ENCODE results near the gene CATSPERE.
A peak's percentile ranks its signal among the peaks of the same experiment; 100 is the strongest.
"Not testable (repeated sequence)": the region's sequence is repeated elsewhere in the genome, so short reads cannot be mapped to it uniquely, and the experiment has no call there.

CATSPERE gene

DNA sequence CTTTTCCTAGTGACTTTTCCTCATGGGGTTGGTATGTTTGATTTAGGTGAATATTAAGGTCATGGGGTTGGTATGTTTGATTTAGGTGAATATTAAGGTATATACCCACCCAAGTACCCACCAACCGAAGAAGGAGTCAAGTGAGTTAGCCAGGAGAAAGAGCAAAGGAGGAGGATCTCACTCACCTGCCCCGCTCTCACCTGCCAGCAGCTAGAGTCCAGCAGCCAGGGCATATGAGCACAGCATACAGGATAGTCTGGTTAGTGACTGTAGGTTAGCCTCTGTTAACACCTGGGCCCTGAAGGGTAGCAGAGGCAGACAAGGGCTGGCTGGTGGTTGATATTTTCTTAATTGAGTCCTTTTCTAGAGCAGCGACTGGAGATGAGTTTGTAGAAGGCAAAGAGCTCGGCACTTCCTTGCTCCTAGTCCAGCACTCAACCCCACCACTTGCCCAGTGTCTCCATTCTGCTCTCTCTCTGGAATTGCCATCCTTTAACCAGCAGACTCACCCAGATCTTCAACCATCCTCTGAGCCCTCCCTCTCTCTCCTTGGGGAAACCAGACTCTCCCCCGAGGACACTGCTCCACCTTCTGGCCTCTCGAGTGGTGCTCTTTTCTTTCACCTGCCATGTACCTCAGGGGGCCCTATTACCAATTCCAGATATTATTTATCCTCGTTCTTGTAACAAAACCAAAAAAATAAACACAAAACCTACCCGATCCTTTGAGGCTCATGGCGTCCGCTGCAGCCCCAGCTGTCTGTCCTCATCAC is 175.6 kb downstream of the CATSPERE start:
- no peak for DNase-seq

DNA sequence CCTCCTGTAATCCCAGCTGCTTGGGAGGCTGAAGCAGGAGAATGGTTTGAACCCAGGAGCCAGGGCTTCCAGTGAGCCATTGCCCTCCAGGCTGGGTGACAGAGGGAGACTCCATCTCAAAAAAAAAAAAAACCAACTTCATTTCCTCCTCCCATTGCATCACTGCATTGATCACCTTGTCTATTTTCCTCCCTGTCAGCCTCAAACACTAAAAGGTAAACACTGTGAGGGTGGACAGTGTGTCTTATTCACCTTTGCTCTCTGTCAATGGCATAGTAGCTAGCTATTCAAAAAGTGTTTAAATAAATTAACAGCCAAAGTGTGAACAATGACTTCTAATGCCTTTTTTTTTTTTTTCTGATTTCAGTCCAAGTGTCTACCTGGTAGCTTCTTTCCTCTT is 178.5 kb downstream of the CATSPERE start:
- no peak for DNase-seq

DNA sequence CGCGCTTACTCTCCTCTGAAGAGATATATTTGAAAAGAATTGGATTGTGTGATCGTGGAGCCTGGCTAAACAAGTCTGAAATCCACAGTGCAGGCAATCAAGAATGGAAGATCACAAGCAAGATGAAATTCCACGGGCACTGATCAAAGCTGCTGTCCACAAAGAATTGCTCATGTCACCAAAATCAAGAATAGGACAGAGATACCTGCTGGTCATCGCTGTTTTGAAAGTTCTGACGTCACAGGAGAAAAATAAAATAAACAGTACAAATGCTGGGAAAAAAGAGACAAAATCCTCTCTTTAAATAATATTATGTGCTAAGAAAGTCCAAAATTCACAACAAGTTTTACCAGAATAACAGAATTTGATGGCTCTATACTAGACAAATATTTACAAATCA is 179.8 kb downstream of the CATSPERE start:
- no peak for DNase-seq

DNA sequence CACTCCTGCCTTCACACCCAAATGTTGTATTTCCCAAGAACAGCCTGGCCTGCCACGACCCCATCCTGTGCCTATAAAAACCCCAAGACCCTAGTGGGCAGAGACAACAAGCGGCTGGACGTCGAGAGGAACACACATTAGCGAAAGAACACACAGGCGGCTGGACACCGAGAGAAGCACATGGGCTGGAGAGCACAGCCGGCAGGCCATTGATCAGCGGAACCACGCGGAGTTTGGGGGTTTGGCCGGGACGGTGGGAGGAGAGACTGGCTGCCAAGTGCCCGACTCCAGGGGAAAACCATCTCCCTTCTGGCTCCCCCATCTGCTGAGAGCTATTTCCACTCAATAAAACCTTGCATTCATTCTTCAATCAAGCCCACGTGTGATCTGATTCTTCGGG is 181.5 kb downstream of the CATSPERE start:
- DNase-seq: no peak

DNA sequence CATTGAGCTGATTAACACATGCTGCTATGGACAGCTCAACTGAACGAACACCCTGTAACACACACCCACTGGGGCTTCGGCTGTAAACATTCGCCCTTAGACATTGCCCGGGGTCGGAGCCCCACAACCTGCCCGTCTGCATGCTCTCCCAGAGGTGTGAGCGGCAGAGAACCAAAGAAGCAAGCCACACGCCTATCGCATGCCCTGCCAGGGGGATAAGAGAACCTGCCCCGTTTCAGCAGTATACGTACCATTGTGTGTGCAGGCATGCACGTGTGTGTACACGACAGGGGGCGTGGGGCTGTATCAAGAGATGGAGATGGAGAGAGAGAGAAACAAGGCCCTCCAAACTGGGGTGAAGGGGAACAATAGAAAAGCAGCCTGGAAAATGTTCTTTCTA is 181.9 kb downstream of the CATSPERE start:
- no peak for DNase-seq

DNA sequence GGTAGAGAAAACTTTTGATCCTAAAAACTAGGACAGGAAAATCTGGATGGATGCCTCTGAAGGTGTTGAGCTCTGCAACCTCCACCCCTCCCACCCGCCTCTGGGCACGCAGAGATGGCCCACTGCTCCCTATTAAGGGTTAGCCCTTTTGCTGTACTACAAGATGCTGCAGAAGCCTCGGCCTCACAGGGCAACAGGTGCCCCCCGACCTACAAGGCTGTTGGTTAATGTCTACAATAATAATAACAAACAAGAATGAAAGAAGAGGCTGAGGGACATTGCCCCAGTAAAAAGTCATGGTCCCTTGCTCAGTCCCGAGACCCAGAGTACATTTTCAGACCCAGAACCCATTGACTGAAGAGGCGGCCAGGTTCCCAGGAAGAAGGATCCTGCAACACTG is 184.3 kb downstream of the CATSPERE start:
- DNase-seq: no peak

DNA sequence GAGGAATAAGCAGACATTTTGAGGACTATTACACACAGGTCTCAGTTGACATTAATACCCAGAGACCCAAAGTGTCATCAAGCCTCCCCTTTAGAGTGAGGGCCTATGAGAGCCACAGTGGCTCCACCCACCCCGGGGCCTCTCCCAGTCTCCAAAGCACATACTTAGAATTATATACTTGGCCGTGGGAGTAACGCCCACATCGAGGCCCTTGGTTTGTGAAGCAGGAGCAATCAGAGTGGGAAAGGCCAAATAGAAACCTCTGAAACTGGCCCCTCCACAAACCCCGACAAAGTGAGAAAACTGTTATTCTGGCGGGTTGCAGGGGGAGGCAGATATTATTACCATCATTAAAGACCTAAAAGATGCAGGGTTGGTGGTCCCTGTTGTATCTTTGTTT is 184.8 kb downstream of the CATSPERE start:
- no peak for DNase-seq

DNA sequence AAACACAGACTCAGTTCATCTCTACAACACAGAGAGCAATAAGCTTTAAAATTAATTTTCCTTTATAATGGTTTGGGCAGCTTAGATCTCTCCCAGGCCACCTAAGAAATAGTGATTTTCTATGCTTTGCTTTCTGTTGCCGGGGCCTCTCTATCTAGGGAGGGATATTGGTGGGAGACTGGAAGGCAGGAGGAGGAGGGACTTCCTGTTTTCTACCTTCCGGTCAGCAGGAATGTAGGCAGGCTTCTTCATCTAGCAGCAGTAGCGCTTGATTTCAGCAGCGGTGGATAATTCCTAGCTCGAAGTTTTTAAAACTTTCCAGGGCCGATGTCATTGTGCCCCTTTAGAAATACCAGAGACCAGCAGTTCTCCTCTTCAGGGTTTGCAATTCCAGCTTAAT is 186.7 kb downstream of the CATSPERE start:
- no peak for DNase-seq

DNA sequence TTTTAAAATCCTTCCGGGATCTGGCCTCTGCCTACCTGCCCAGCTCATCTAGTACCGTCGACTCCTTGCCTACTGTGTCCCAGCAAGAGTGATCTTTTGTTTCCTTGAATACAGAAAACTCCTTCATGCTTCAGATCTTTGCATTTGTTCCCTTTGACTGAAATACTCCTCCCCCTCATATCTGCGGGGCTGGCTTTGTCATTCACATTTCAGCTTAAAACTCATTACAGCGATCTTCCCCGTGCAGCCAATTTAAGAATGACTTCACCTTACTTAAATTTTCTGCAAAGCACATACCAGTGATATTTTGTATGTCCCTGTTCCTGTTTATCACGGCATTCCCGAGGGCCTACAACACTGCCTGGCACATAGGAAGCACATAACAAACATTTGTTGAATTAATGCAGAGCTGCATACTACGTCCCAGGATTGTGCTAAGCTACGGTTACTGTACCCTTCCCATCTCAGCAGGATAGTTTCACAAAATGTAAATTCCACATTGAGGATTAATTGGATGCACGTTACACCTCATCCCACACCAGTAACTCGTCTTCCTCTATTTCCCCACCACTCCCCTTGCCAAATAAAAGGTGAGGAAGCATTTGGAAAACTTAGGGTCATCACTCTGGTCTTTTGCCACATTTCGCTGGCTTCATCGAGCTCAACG is 191.0 kb downstream of the CATSPERE start:
- DNase-seq: no peak

DNA sequence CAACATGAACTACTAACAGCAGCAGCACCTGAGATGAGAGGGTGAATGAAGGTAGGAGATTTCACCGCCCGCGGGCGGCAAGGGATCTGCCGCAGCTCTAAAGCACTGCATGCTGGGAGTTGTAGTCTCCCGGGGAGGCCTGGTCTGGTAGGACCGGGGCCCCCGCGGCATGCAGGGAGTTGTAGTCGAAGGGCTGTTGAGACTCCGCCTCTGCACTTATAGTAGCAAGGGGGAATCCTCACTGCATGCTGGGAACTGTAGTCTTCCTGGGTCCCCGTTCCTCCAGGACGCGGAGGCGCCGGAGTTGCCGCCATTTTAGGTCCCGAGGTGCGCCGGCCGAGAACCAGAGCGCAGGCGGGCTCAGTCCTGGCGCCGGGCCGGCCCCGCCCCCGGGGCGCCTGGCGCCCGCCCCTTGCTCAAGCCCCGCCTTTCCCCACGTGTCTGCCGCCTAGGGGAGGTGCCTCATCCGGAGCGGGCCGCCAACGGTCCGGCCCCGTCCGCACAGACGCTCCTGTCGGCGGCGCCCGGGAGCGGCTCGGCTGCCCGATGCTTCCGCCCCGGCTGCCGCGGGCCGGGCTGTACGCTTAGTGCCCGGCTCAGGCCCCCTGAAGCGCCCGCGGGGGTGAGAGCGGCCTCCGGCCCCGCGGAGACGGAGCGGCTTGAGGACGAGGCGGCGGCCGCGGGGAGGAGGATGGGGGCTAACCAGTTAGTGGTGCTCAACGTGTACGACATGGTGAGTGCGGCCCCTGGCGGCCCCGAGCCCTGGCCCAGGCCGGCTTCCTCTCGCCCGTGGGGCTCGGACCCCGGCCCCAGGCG is 191.8 kb downstream of the CATSPERE start, which contains the start of gene DESI2:
TSS of gene DESI2 (plus strand) at position 504 of the 816 bp plus-strand sequence. CDS start at position 692, 188 bp downstream.
- peak; percentile 96 for DNase-seq

DNA sequence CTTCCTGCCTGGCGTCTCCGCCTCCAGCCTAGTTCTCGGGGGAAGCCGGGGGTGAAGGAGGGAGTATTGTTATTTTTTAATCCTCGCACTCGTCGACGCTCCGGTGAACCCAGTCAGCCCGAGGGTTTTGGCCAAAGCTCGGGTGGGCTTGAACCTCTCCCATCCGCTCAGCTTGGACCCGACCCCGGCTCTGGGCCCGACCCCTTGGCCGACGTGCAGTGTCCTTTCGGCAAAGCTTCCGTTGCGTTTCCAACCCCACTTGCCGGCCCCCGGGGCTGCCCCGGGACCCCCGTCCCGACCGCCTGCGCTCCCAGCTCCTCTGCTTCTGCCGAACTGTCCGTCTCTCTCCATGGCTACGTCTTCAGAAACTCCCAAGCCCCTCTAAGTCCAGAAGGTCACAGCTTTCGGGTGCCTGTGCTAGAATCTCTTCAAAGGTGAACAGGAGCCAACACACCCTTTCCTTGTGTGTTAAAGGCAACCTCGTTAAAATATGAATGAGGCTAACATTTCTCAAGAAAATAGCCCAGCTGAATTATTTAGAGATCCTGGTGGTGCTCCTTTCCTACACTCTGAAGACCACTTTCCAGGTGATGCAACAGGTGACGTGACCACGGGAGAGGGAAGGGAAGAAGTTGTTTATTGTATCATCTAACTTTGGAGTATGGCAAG is 192.5 kb downstream of the CATSPERE start:
- DNase-seq: no peak

DNA sequence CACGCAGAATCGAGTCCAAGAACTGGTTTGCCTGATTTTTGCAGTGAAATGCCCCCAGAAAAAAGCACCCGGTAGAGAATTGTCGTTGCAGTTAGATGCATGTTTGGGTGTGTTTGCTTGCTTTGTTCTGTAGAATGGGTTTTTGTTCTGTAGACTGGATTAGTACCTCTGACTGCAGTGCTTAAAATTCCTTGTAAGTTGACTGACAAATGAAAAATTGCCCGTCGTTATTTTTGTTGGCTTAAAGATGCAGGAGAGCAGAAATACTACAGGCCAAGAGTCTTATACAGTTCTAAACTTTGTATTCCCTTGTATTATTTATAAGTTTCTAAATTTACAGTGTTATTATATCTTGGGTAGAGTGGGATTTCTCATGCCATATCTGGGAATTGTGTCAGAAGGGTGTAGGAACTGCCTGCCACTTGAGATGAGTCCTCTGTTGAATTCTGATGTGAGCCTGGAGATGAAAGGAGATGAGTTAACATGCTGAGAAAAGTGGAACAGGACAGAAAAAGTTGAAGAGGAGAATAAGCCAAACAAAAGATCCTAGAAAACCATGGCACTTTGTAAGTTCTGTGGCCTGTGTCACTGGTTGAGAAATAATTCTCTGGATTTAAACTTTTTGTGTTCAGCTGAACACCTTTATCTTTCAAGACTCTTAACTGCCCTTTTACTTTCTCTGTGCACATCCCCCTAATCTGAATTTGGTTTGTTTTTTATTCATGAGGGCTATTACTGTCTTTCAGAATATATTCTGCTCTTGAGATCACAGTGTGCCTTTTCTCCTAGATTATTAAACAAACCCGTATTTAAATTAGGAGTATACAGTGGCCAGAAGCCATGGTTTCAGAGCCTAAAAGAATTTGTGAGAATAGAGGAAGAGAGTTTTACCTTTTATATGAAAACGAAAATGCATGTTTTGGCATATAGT is 193.3 kb downstream of the CATSPERE start:
- DNase-seq: no peak

DNA sequence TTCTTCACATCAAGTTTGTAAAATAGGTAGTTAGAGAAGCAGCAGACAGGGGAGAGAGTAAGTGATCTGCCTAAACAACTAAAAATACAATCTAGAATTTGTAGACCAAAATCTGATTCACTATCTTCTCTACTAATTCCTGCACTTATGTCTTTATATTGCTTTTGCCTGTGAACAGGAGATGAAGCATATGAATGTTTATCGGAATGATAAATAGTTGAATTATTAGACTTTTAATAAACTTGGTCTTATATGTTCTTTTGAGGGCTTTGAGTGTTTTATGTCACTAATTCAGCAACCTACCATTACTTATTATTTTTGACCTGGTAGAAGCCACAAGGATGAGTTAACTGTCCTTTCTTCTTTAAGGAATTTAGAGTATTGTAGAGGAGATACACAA is 194.1 kb downstream of the CATSPERE start:
- DNase-seq: no peak

DNA sequence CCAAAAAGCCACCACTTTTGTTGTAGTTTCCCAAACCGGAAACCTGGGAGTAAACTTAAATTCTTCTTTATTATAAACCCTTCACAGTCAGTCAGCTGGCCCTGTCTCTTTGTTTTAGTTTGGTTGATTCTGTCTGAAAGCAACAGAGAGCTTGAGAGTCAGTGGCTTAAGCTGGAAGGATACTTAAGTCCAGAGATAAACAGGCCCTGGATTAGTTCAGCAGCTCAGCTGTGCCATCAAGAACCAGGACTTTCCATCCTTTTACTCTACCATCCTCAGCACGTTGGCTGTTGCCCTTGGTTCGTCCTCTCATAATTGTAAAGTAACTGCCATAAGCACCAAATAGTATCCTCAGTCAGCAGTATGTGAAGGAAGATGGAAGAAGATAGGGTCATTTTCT is 196.3 kb downstream of the CATSPERE start:
- DNase-seq: no peak

DNA sequence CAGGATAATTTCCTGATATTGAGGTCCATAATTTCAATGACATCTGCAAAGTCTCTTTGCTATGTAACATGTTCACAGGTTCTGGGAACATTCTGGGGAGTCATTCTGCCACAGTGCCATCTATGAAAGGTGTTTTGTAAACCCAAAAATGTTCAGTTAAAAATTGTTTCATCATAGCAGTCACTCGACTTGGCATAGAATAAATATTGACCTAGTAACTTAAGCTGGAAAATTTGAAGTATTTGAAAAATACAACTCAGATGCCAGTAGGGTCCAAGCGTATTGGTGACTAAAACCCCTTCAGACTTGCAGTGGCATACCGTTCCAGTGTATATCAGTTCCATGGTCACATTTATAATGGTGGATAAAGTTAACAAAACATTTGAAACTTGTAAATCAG is 198.6 kb downstream of the CATSPERE start:
- DNase-seq: no peak

DNA sequence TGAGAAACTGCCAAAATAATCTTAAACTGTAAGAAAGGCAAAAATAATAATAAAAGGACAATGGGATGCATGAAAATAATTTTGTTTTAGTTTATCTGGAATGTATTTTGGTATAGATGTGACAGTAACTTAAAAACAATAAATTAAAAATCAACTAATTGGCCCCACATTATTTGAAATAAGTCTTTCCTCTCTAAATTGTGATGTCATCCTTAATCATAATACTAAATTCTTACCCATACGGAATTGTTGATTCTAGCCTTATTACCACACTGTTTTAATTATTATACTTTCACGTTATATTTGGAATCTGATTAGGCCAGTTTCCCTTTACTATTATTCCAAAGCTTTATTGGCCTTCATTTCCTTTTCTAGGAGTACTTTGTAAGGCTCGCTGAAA is 199.5 kb downstream of the CATSPERE start:
- DNase-seq: no peak

DNA sequence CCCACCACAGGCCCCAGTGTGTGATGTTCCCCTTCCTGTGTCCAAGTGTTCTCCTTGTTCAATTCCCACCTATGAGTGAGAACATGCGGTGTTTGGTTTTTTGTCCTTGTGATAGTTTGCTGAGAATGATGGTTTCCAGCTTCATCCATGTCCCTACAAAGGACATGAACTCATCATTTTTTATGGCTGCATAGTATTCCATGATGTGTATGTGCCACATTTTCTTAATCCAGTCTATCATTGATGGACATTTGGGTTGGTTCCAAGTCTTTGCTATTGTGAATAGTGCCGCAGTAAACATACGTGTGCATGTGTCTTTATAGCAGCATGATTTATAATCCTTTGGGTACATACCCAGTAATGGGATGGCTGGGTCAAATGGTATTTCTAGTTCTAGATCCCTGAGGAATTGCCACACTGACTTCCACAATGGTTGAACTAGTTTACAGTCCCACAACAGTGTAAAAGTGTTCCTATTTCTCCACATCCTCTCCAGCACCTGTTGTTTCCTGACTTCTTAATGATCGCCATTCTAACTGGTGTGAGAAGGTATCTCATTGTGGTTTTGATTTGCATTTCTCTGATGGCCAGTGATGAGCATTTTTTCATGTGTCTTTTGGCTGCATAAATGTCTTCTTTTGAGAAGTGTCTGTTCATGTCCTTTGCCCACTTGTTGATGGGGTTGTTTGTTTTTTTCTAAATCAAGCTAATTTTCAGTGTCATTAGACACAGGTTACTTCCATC is 200.7 kb downstream of the CATSPERE start:
- DNase-seq: not testable (repeated sequence)

DNA sequence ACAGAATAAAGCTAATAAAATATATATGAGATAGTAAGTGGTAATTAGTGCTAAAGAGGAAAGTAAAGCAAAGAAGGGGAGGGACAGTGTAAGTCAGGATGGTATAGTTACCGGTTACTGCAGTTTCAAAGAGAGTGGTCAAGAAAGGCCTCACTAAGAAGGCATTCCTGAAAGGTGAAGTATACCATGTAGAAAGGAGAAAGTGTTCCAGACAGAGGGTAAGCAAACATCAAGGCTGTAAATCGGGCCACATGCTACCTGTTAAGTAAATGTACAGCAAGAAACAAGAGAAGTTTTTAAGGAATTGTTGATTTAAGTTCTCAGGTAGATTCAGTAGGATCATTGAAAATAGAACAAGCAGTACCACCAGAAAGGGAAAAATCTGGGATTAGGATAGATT is 201.5 kb downstream of the CATSPERE start:
- DNase-seq: no peak

DNA sequence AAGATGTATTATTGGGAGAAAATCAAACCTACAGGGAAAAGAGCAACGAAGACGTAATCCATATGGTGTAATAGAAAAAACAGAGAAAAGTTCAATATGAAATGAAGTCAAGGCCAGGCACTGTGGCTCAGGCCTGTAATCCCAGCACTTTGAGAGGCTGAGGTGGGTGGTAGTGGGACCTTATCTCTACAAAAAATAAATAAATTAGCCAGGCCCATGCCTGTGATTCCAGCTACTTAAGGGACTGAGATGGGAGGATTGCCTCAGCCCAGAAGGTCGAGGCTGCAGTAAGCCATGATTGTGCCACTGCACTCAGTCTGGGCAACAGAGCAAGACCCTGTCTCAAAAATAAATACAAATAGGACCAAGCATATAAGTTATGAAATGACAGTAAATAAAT is 203.3 kb downstream of the CATSPERE start:
- no peak for DNase-seq

DNA sequence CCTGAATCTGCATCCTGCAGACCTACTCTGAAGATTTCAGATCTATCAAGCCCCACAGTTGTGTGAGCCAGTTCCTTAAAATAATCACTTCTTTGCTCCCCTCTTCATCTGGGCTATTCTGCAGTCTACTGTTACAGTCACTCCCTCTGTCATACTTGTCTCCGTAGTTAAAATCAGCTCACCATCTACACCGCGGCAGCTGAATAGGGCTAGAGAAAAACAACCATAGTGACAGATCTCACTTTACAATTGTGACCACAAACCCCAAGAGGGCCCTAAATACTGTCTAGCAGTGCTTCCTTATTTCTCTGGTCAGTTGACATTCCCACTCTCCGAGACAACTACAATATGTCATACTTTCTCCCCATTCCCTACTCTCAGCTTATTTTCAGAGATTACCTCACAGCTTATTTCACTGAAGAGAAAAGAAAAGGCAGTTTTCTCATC is 204.7 kb downstream of the CATSPERE start:
- DNase-seq: no peak
